Neural crest cell (in vitro differentiated cells): ENCODE results near the gene SPOPL. TPM values are rescaled to one million over a fixed set of nuclear protein-coding genes. Genes with fewer than 3 reads are reported as not detected.
"Not testable (repeated sequence)": the region's sequence is repeated elsewhere in the genome, so short reads cannot be mapped to it uniquely, and the experiment has no call there.

Source experiments
- DNase-seq: peaks from one replicate; pipeline ENCODE4 v3.0.0; 2021; ENCODE audit warnings: low read depth, mixed read lengths, low spot score
- H3K27ac Mint-ChIP-seq: one replicate; pipeline ENCODE4 v1.8.0; 2021; ENCODE audit warnings: mild to moderate bottlenecking, mixed read lengths; ENCODE audit not compliant: unreplicated experiment
- H3K27me3 Mint-ChIP-seq: 2 replicates; pipeline ENCODE4 v1.8.0; 2021; ENCODE audit warnings: low read depth, mild to moderate bottlenecking, mixed read lengths
- H3K36me3 Mint-ChIP-seq: 2 replicates; pipeline ENCODE4 v1.8.0; 2021; ENCODE audit warnings: low read depth, mild to moderate bottlenecking, mixed read lengths
- H3K4me1 Mint-ChIP-seq: 2 replicates; pipeline ENCODE4 v1.8.0; 2021; ENCODE audit warnings: mixed read lengths
- H3K4me3 Mint-ChIP-seq: one replicate; pipeline ENCODE4 v1.8.0; 2021; ENCODE audit warnings: mild to moderate bottlenecking, mixed read lengths
- H3K9me3 Mint-ChIP-seq: 2 replicates; pipeline ENCODE4 v1.8.0; 2021; ENCODE audit warnings: mixed read lengths
- CTCF ChIP-seq: fragments of 200-600 bp; sonication (generic); conservative IDR thresholded peaks from 2 replicates; pipeline ENCODE4 v1.5.0; 2021; ENCODE audit warnings: antibody characterized with exemption, mild to moderate bottlenecking
- total RNA-seq: library from RNA; stranded (reverse); gene quantifications from 2 replicates; pipeline ENCODE4 v1.2.1, GENCODE V29; 2021

SPOPL gene
- total RNA-seq, 1 donor from 2014 or later = 18.0 TPM

GRCh38 chr2:138455691-138456090 is 45.9 kb upstream of the SPOPL start:
- Mint-ChIP-seq H3K4me3 (no peak overlapping the region), H3K27me3 (no peaks in the 10 kb centered on the region), H3K36me3 (peaks cover 18% of the 10 kb centered on the region), H3K9me3 (peaks cover 10% of the 10 kb centered on the region), H3K4me1 (no peaks in the 10 kb centered on the region), H3K27ac (no peak overlapping the region)
- DNase-seq = no peak
- no peak for TF ChIP-seq CTCF

- DNase-seq, H3K27ac Mint-ChIP-seq, H3K4me3 Mint-ChIP-seq, H3K27me3 Mint-ChIP-seq, H3K4me1 Mint-ChIP-seq: not testable (repeated sequence)
- Mint-ChIP-seq H3K36me3 (peaks cover 26% of the 10 kb centered on the region), H3K9me3 (peaks cover 28% of the 10 kb centered on the region)
Measured at GRCh38 chr2:138462689-138463088, 38.9 kb upstream of the SPOPL start.

- H3K4me3 Mint-ChIP-seq = no peak overlapping the region
- H3K27me3 Mint-ChIP-seq = no peaks in the 10 kb centered on the region
- no peaks in the 10 kb centered on the region for H3K4me1 Mint-ChIP-seq
- H3K36me3 Mint-ChIP-seq = peaks cover 8% of the 10 kb centered on the region
- TF ChIP-seq CTCF = no peak
- no peak for DNase-seq
- peaks cover 6% of the 10 kb centered on the region for H3K9me3 Mint-ChIP-seq
- H3K27ac Mint-ChIP-seq = no peak overlapping the region
Measured at GRCh38 chr2:138468617-138469016, 33.0 kb upstream of the SPOPL start.

GRCh38 chr2:138469411-138469810 is 32.2 kb upstream of the SPOPL start:
- Mint-ChIP-seq H3K4me1 (no peaks in the 10 kb centered on the region), H3K4me3 (no peak overlapping the region), H3K36me3 (peaks cover 7% of the 10 kb centered on the region), H3K9me3 (peaks cover 3% of the 10 kb centered on the region), H3K27me3 (no peaks in the 10 kb centered on the region), H3K27ac (no peak overlapping the region)
- DNase-seq = no peak
- TF ChIP-seq CTCF = no peak

GRCh38 chr2:138470941-138471340 is 30.6 kb upstream of the SPOPL start:
- no peaks in the 10 kb centered on the region for H3K9me3 Mint-ChIP-seq
- no peak for DNase-seq
- no peak overlapping the region for H3K27ac Mint-ChIP-seq
- no peak for TF ChIP-seq CTCF
- H3K27me3 Mint-ChIP-seq = no peaks in the 10 kb centered on the region
- no peaks in the 10 kb centered on the region for H3K4me1 Mint-ChIP-seq
- no peak overlapping the region for H3K4me3 Mint-ChIP-seq
- H3K36me3 Mint-ChIP-seq = peaks cover 3% of the 10 kb centered on the region

GRCh38 chr2:138474100-138474825 is 27.3 kb upstream of the SPOPL start:
- Mint-ChIP-seq H3K4me3 (no peak overlapping the region), H3K36me3 (no peaks in the 10 kb centered on the region), H3K9me3 (no peaks in the 10 kb centered on the region), H3K4me1 (no peaks in the 10 kb centered on the region), H3K27ac (no peak overlapping the region), H3K27me3 (no peaks in the 10 kb centered on the region)
- DNase-seq = no peak
- TF ChIP-seq CTCF = no peak
